NCI-H2196 (cell line): Measurements from ENCODE around the gene BCR.
A peak's percentile ranks its signal among the peaks of the same experiment; 100 is the strongest.
"Not testable (repeated sequence)": the region's sequence is repeated elsewhere in the genome, so short reads cannot be mapped to it uniquely, and the experiment has no call there.

ENCODE experiments used
- DNase-seq: peaks from one replicate; lab custom pipeline; 2025; ENCODE audit not compliant: unreplicated experiment; lab: John Stamatoyannopoulos, UW

Gene BCR

DNA sequence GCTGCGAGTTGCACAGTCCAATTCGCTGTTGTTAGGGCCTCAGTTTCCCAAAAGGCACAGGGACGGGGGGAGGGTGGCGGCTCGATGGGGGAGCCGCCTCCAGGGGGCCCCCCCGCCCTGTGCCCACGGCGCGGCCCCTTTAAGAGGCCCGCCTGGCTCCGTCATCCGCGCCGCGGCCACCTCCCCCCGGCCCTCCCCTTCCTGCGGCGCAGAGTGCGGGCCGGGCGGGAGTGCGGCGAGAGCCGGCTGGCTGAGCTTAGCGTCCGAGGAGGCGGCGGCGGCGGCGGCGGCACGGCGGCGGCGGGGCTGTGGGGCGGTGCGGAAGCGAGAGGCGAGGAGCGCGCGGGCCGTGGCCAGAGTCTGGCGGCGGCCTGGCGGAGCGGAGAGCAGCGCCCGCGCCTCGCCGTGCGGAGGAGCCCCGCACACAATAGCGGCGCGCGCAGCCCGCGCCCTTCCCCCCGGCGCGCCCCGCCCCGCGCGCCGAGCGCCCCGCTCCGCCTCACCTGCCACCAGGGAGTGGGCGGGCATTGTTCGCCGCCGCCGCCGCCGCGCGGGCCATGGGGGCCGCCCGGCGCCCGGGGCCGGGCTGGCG lies at the start of gene BCR:
TSS of gene BCR (plus strand) at position 209 of the 592 bp plus-strand sequence. CDS start 452 bp downstream, outside the sequence.
- DNase-seq, result peak; percentile 38

DNA sequence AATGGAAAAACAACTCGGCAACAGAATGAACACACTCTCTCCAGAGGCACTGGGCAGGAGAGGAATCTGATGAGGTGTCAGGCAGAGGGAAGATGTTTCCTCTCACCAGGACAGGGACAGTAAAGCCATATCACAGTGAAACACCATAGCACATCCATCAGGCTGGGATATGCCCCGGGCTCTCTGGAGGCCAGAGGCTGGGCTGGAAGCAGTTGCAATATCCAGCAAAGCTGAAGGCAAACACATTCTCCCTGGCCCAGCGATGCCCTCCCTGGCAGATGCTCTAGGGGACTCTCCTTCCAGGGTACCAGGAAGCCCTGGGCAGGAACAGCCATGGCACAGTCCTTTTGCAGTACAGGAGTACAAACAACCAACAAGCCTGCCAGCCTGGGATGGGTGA lies 49.6 kb upstream of the BCR start:
- no peak for DNase-seq

GRCh38 chr22:23131931-23132330 lies 48.4 kb upstream of the BCR start:
- no peak for DNase-seq

DNA sequence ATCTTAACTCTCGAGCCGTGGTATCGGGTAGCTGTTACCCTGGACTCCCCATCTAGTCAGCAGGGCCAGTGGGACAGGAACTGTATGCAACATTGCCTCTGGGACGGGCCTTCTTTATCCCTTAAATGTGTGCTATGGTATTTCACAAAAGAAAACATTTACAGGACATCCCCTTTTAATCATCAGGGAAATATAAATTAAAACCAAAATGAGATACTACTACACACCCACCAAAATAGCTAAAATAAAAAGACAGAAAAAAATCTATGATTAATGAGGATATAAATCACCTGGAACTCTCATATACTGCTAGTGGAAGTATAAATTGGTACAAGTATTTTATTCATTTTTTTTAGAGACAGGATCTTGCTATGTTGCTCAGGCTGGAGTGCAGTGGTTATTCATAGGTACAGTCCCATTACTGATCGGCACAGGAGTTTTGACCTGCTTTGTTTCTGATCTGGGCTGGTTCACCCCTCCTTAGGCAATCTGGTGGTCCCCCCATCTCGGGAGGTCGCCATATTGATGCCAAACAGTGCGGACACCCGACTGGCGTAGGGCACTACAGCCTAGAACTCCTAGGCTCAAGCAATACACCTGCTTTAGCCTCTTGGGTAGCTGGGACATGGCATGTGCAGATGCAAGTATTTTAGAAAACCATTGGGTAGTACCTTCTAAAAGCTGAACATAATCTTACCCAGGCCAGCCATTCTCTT lies 47.8 kb upstream of the BCR start:
- no peak for DNase-seq

DNA sequence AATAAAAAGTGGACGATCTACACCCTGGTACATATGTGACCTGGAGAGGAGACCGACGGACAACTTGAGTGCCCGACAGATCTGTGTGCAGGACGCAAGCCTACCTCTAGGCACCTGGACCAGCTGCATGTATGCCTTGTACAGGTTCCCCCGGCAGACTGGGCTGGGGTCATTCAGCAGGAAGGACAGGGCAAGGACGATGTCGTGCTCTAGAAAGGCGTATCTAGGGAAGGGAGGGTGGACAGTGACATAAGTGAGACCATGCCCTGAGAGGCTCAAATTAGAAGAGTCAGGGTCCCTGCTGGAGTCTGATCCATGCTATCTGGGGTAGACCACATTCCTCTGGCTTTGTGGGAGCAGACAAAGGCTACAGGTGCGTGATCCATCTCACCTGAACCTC lies 46.4 kb upstream of the BCR start:
- no peak for DNase-seq

GRCh38 chr22:23136991-23137390 lies 43.3 kb upstream of the BCR start:
- not testable (repeated sequence) for DNase-seq

GRCh38 chr22:23137468-23137867 lies 42.8 kb upstream of the BCR start:
- no peak for DNase-seq

- DNase-seq, result no peak
Observed at GRCh38 chr22:23137905-23138561, 42.3 kb upstream of the BCR start.

GRCh38 chr22:23138584-23139435 lies 41.5 kb upstream of the BCR start:
- no peak for DNase-seq

GRCh38 chr22:23140385-23140784 lies 39.9 kb upstream of the BCR start:
- DNase-seq, result no peak

DNA sequence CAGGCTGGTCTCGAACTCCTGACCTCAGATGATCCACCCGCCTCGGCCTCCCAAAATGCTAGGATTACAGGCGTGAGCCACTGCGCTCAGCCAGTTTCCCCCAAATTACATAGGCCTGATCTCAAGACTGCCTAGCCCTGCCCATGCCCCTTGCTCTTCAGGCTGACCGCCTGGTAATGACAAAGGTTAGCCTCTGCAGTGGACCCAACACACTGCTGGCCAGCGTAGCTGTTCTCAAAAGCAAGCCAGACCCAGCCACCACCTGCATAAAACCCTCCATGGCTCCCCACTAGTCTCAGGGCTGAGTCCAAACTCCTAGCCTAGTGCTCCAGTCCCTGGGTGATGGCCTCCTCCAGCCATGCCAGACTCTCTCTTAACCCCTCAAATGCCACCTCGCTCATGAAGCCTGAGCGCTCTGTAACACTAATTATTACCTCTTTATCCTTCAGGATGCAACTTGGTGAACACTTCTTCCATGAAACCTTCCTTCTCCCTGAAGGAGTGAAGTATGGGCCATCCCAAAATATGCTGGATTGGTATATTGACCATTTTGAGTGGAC lies 37.7 kb upstream of the BCR start:
- no peak for DNase-seq

DNA sequence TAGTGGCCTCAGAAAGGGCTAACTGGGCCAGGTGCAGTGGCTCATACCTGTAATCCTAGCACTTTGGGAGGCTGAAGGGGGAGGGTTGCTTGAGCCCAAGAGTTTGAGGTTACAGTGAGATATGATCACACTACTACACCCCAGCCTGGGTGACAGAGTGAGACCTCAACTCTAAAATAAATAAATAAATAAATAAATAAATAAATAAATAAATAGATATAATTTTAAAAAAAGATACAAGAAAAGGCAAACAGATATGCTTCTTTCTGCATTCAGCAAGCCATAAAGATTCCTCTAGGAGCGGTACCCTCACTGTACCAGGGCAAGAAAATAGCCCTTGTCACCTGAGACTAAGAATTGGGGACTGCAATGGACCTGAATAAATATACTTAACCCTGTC lies 37.2 kb upstream of the BCR start:
- no peak for DNase-seq

- no peak for DNase-seq
Observed at GRCh38 chr22:23144432-23144831, 35.9 kb upstream of the BCR start.

GRCh38 chr22:23144932-23145877 lies 35.1 kb upstream of the BCR start, which contains the start of gene RAB36:
Gene RAB36, plus strand, starts transcription at chr22:23145477. Its CDS starts 1,140 bp downstream, at chr22:23146617.
- DNase-seq, result peak; percentile 94

DNA sequence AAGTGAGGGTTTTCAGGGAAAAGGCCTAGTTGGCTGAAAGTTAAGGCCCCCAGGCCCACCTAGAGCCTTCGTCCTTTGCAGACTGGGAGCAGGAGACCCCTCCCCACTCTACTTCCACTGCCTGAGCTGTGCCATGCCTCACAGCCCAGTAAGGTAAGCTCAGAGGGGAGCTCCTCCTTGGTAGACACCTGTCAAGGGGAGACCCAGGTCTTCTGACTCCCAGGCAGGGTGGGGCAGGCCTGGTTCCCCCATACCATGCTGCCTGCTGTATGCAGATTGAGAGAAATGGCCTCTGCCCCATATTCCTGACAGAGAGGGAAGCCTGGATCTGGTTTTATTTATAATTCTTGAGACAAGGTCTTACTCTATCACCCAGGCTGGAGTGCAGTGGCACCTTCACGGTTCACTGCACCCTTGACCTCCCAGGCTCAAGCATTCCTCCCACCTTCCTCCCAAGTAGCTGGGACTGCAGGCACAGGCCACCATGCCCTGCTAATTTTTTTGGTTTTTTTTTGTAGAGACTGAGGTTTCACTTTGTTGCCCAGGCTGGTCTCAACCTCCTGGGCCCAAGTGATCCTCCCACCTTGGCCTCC lies 34.3 kb upstream of the BCR start:
- DNase-seq, result no peak

- DNase-seq, result no peak
Observed at GRCh38 chr22:23146478-23147205, 33.7 kb upstream of the BCR start.

GRCh38 chr22:23147617-23148387 lies 32.5 kb upstream of the BCR start:
- peak; percentile 35 for DNase-seq

DNA sequence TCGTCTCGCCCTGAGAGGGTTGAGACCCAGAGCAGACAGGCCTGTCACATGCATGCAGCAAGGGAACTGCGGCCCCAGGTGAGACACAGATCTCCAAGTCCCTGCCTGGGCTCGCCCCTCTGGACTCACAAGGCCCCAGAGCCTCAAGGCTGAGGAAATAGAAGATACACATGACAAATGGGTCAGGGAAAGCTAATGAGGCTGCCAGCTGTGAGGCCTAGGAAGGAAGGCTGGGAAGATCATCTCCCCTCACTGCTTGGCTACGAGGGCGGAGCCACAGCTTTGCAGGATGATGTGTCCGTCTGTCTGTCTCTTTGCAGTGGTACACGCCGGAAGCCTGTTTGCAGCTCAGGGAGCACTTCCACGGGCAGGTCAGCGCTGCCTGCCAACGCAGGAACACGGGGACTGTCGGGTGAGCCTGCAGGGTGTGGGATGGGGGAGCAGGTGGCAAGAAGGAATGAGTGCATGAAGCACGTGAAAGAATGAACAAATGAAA lies 30.5 kb upstream of the BCR start:
- DNase-seq, result no peak
